BLaER1 treated with 17β-estradiol and CSF1 and Interleukin-3, amounts not matched to agents 10 nM and 100 nM (cell line): ENCODE data around the gene C10orf120.
A peak's percentile ranks its signal among the peaks of the same experiment; 100 is the strongest.

Experiments
- H3K27ac ChIP-seq, 11 experiments: shearing (Covaris generic); formaldehyde crosslinking; 2 replicates each; pipeline ENCODE4 v1.8.1; 2022
- H3K27me3 ChIP-seq, 11 experiments: shearing (Covaris generic); formaldehyde crosslinking; 2 replicates each; pipeline ENCODE4 v1.8.1; 2022
- H3K36me3 ChIP-seq, 11 experiments: shearing (Covaris generic); formaldehyde crosslinking; 2 replicates each; pipeline ENCODE4 v1.8.1; 2022
- H3K4me1 ChIP-seq, 10 experiments: shearing (Covaris generic); formaldehyde crosslinking; 2 replicates each; pipeline ENCODE4 v1.8.1; 2022
- H3K4me2 ChIP-seq, 11 experiments: shearing (Covaris generic); formaldehyde crosslinking; 2 replicates each; pipeline ENCODE4 v1.8.1; 2022
- H3K4me3 ChIP-seq, 10 experiments: shearing (Covaris generic); formaldehyde crosslinking; 2 replicates each; pipeline ENCODE4 v1.8.1; 2022
- H3K9ac ChIP-seq, 11 experiments: shearing (Covaris generic); formaldehyde crosslinking; 2 replicates each; pipeline ENCODE4 v1.8.1; 2022
- H3K9me3 ChIP-seq, 11 experiments: shearing (Covaris generic); formaldehyde crosslinking; replicated peaks in 1 of 11; 2 replicates each; pipeline ENCODE4 v1.8.1; 2022
- H4K20me1 ChIP-seq, 11 experiments: shearing (Covaris generic); formaldehyde crosslinking; 2 replicates each; pipeline ENCODE4 v1.8.1; 2022
- Cebpa-rat ChIP-seq, 11 experiments: shearing (Covaris generic); IDR thresholded peaks; 2 replicates each; pipeline ENCODE4 v1.8.1; 2022

The C10orf120 gene

DNA sequence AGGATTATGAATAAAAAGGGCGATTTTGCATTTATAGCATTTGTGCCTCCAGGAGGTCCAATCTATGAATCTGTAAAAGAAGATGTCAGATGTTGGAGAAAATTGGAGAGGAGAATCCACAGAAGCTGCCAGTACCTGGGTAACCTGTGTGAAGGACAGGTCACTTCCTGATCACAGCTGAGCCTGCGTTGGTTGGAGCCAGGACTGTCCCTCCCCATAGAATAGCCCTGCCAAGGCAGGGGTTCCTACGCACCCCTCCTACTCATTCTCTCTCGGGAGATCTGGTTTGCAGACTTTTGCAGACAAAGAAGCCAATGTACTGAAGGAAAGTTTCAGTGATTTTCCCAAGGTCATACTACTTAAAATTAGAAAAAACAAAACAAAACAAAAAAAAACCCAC lies 10.3 kb upstream of the C10orf120 start:
- Histone ChIP-seq H3K36me3 (no peaks in the 10 kb centered on the region), H3K9ac (no peak overlapping the region), H3K4me2 (peak overlapping the region in 5 of 11 experiments; percentile 13 to 48 (median 27); a peak in 6 of 22 replicates), H3K27me3 (peaks cover 0 to 19% (median 0%) of the 10 kb centered on the region in 11 experiments; a peak in 3 of 22 replicates), H3K4me3 (no peak overlapping the region), H3K9me3 (no peaks in the 10 kb centered on the region), H3K4me1 (peaks cover 15 to 50% (median 39%) of the 10 kb centered on the region in 10 experiments), H4K20me1 (no peaks in the 10 kb centered on the region), H3K27ac (no peak overlapping the region)
- no peak for TF ChIP-seq Cebpa-rat (IDR thresholded peaks at IDR 0.05)

DNA sequence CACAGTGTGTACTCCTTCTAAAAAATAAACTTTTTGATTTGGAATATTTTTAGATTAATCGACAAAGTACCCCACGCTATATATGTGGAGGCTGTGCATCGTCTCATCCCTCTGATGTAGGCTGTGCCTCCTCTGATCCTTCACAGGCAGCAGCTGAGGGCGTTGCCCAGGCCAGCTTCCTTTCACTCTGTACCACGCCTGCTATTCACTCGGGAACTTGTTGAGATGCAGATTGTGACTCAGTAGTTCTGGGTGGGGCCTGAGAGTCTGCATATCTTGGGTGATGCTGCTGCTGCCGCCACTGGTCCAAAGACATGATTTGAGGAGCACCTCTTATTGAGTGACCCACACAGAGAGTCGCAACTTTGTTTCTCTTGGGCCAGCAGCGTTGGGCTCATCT lies 7.9 kb upstream of the C10orf120 start:
- H3K27me3 ChIP-seq, result peaks cover 0 to 19% (median 0%) of the 10 kb centered on the region in 11 experiments; a peak in 3 of 22 replicates
- H3K4me1 ChIP-seq, result peaks cover 11 to 60% (median 27%) of the 10 kb centered on the region in 10 experiments
- H3K9ac ChIP-seq, result no peak overlapping the region
- H4K20me1 ChIP-seq, result no peaks in the 10 kb centered on the region
- H3K4me3 ChIP-seq, result no peak overlapping the region
- no peak for TF ChIP-seq Cebpa-rat (IDR thresholded peaks at IDR 0.05)
- H3K27ac ChIP-seq, result no peak overlapping the region
- no peaks in the 10 kb centered on the region for H3K9me3 ChIP-seq
- no peaks in the 10 kb centered on the region for H3K36me3 ChIP-seq
- peak overlapping the region; percentile 56 to 83 (median 71) for H3K4me2 ChIP-seq

DNA sequence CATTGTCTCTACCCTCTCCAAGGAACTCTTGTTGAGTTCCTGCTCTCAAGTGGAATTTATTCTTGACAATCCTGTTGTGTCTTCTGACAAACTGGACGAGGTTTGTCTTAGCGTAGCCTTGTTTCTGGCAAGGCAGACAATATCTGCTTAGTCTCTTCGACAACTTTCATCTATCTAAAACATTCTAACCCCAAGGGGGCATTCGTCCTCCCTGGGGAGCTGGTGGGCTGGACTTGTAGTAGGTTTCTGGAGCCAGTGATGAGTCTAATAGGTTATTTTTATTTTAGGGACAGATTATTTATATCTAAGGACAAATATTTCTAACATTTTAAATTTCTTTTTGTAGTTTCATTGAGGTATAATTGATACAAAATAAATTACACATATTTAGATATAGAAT lies 7.3 kb upstream of the C10orf120 start:
- no peak for TF ChIP-seq Cebpa-rat (IDR thresholded peaks at IDR 0.05)
- H3K9ac ChIP-seq, result no peak overlapping the region

DNA sequence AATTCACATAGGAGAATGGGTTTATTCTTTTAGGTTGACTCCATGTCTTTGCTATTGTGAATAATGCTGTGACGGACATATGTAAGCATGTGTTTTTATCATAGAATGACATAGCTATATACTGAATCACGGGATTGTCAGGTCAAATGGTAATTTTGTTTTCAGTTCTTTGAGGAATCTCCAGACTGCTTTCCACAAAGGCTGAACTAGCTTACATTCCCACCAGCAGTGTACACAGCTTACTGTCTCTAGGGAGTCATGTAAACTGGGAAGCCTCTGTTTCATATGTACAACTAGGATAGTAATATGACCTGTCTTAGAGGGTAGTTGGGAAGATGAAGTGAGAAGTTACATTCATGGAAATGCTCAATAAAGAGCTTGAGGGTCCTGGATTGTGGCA lies 6.8 kb upstream of the C10orf120 start:
- no peaks in the 10 kb centered on the region for H3K36me3 ChIP-seq
- H4K20me1 ChIP-seq, result no peaks in the 10 kb centered on the region
- peaks cover 11 to 60% (median 23%) of the 10 kb centered on the region in 10 experiments for H3K4me1 ChIP-seq
- peaks cover 0 to 19% (median 0%) of the 10 kb centered on the region in 11 experiments; a peak in 3 of 22 replicates for H3K27me3 ChIP-seq
- no peaks in the 10 kb centered on the region for H3K9me3 ChIP-seq
- no peak overlapping the region for H3K27ac ChIP-seq
- H3K4me3 ChIP-seq, result no peak overlapping the region
- TF ChIP-seq Cebpa-rat (IDR thresholded peaks at IDR 0.05), result no peak
- no peak overlapping the region for H3K9ac ChIP-seq
- peak overlapping the region in 8 of 11 experiments; percentile 56 to 83 (median 71); a peak in 17 of 22 replicates for H3K4me2 ChIP-seq

More for the DNA sequence above, 7.3 kb upstream of the C10orf120 start:
- Histone ChIP-seq H3K27ac (no peak overlapping the region), H4K20me1 (no peaks in the 10 kb centered on the region), H3K4me1 (peaks cover 11 to 60% (median 24%) of the 10 kb centered on the region in 10 experiments), H3K27me3 (peaks cover 0 to 19% (median 0%) of the 10 kb centered on the region in 11 experiments; a peak in 3 of 22 replicates), H3K9me3 (no peaks in the 10 kb centered on the region), H3K4me3 (no peak overlapping the region), H3K4me2 (peak overlapping the region in 9 of 11 experiments; percentile 56 to 83 (median 71); a peak in 17 of 22 replicates), H3K36me3 (no peaks in the 10 kb centered on the region)

DNA sequence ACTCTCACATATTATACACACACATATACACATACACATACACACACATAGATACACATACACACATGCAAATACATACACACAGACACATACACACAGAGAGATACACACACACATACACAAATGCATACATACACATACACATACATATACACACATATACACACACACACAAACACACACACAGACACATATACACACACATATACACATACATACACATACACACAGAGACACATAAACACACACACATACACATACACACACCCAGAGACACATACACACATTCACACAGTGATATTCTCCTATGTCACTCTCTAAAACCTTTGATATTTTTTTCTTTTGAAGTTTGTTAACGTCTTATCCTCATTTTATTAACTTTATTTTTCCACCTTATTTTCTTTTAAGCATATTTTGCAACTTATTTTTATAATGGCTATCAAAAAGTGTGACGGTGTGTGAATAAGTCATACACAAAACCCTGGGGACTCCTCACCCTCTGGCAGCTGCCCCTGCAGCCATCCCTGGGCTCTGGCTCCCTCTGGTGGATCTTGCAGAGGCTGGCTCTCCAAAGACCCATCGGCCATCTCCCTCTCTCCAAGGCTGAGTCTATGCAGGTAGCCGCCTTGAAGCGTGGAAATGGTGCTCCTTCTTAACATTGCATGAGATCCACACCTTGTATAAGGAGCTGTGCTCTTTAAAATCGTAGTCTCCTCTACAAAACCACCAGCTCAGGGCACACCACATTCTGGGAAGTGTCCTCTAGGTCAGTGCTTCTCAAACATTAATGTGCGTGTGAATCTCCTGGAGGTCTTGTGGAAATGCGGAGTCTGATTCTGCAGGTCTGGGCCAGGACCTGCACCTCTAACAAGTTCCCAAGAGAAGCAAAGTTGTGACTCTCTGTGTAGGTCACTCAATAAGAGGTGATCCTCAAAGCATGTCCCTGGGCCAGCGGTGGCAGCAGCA lies 4.1 kb upstream of the C10orf120 start:
- Histone ChIP-seq H3K36me3 (no peaks in the 10 kb centered on the region), H3K4me3 (no peak overlapping the region), H3K27ac (no peak overlapping the region), H3K9me3 (no peaks in the 10 kb centered on the region), H3K4me1 (peaks cover 11 to 48% (median 23%) of the 10 kb centered on the region in 10 experiments), H3K9ac (no peak overlapping the region), H3K27me3 (no peaks in the 10 kb centered on the region), H3K4me2 (peak overlapping the region in 1 of 11 experiments; percentile 17; a peak in 2 of 22 replicates), H4K20me1 (no peaks in the 10 kb centered on the region)
- no peak for TF ChIP-seq Cebpa-rat (IDR thresholded peaks at IDR 0.05)

DNA sequence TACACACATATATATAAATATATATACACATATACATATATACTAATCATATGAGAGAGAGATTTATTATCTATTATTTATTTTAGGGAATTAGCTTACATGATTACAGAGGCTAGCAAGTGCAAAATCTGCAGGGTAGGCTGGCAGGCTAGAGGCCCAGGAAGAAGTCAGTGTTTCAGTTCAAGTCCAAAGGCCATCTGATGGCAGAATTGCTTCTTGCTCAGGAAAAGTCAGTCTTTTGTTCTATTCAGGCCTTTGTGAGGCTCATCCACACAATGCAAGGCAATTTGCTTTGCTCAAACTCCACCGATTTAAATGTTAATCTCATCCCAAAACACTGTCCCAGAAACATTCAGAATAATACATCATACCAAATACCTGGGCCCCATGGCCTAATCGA lies 2.6 kb upstream of the C10orf120 start:
- Histone ChIP-seq H4K20me1 (no peaks in the 10 kb centered on the region), H3K36me3 (no peaks in the 10 kb centered on the region), H3K27me3 (no peaks in the 10 kb centered on the region), H3K4me2 (no peak overlapping the region), H3K27ac (no peak overlapping the region), H3K9ac (no peak overlapping the region), H3K4me3 (no peak overlapping the region), H3K9me3 (no peaks in the 10 kb centered on the region), H3K4me1 (peaks cover 0 to 33% (median 12%) of the 10 kb centered on the region in 10 experiments; a peak in 17 of 20 replicates)
- TF ChIP-seq Cebpa-rat (IDR thresholded peaks at IDR 0.05), result no peak

DNA sequence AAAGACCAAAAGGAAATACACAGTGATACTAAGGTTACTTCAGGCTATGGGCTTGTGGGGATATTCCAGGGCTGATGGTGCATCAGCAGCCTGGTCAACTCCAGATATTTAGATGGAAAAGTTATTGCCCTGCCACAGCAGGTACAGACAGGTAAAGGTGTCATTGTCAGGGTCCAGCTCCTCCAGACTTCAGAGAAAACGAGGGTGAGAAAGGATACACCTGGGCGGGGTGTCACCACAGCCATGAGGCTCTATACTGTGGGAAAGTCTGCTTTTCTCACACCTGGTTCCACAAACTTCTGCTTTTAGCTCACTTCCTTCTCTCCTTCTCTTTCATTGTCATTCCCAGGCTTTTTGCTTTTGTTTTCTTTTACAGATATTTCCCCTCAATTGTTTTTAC lies 2.0 kb upstream of the C10orf120 start:
- TF ChIP-seq Cebpa-rat (IDR thresholded peaks at IDR 0.05), result no peak
- H3K9ac ChIP-seq, result no peak overlapping the region

DNA sequence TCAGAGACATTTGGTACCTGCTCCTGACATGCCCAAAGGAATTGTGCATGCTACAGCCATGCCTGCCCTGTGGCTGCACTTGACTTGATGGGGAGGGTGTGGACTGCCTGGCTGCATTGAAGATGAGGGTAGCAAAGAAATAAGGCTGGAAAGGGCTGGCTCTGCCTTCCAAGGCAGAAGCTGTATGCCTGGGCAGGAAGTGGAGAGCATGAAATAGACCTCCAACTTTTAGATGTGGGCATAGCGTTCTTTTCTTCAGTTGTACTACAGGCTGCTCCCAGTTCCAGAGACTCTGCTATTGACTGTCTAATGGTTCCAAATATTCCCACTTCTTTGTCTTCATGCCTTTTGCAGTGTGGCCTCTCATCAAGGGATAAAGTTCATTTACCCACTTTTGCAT lies 3.0 kb downstream of the C10orf120 start:
- no peaks in the 10 kb centered on the region for H3K9me3 ChIP-seq
- TF ChIP-seq Cebpa-rat (IDR thresholded peaks at IDR 0.05), result no peak

More for the DNA sequence above, 2.0 kb upstream of the C10orf120 start:
- Histone ChIP-seq H4K20me1 (no peaks in the 10 kb centered on the region), H3K4me1 (peaks cover 0 to 27% (median 5%) of the 10 kb centered on the region in 10 experiments; a peak in 15 of 20 replicates), H3K36me3 (no peaks in the 10 kb centered on the region), H3K4me3 (no peak overlapping the region), H3K4me2 (no peak overlapping the region), H3K27me3 (no peaks in the 10 kb centered on the region), H3K27ac (no peak overlapping the region), H3K9me3 (no peaks in the 10 kb centered on the region)

DNA sequence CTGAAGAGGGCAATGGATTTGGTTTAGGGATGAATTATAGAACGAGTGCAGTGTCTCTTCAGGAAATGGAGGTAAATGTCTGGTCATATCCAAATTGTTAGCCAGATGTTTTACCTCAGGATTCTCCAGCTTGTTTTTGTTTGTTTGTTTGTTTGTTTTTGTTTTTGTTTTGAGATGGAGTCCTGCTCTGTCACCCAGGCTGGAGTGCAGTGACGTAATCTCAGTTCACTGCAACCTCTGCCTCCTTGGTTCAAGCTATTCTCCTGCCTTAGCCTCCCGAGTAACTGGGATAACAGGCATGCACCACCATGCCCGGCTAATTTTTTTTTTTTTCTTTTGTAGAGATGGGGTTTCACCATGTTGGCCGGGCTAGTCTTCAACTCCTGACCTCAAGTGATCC lies 6.9 kb downstream of the C10orf120 start:
- TF ChIP-seq Cebpa-rat (IDR thresholded peaks at IDR 0.05), result no peak
- no peaks in the 10 kb centered on the region for H3K27me3 ChIP-seq

More for the DNA sequence above, 3.0 kb downstream of the C10orf120 start:
- Histone ChIP-seq H3K4me1 (no peaks in the 10 kb centered on the region), H3K27ac (no peak overlapping the region), H3K4me2 (no peak overlapping the region), H3K36me3 (no peaks in the 10 kb centered on the region), H4K20me1 (no peaks in the 10 kb centered on the region), H3K9ac (no peak overlapping the region), H3K4me3 (no peak overlapping the region), H3K27me3 (no peaks in the 10 kb centered on the region)

More for the DNA sequence above, 6.9 kb downstream of the C10orf120 start:
- Histone ChIP-seq H3K4me2 (no peak overlapping the region), H4K20me1 (no peaks in the 10 kb centered on the region), H3K9me3 (no peaks in the 10 kb centered on the region), H3K4me1 (peaks cover 0 to 7% (median 2%) of the 10 kb centered on the region in 10 experiments; a peak in 6 of 20 replicates), H3K27ac (no peak overlapping the region), H3K36me3 (no peaks in the 10 kb centered on the region), H3K9ac (no peak overlapping the region), H3K4me3 (no peak overlapping the region)
